Measurements from ENCODE around the gene ITGA2.

- no peak for TF ChIP-seq EZH2 (IDR thresholded peaks at IDR 0.05)
- no peak for TF ChIP-seq POLR2AphosphoS5 (IDR thresholded peaks at IDR 0.05; ENCODE audit: borderline replicate concordance, low read depth, low read length)
Observed at GRCh38 chr5:53116597-53116996, 127.4 kb downstream of the ITGA2 start.

Data from SK-N-MC (cell line).